Bronchial epithelial cell (primary cell): ENCODE results near the gene ADAMTS2. TPM values are rescaled to one million over a fixed set of nuclear protein-coding genes. Genes with fewer than 3 reads are reported as not detected.

Experiments used
- DNase-seq: peaks from one replicate; pipeline ENCODE4 v3.0.0-alpha.2; 2010; ENCODE audit warnings: low read depth
- FAIRE-seq: peaks from 2 replicates; lab custom pipeline; 2011; peaks lifted over from hg19 to GRCh38; lab: Jason Lieb, UNC
- H3K27me3 ChIP-seq: 2 replicates; pipeline ENCODE4 v1.5.1; 2011; ENCODE audit warnings: low read length; ENCODE audit not compliant: control insufficient read depth, insufficient read depth
- H3K36me3 ChIP-seq: 2 replicates; pipeline ENCODE4 v1.5.1; 2011; ENCODE audit warnings: low read length; ENCODE audit not compliant: control insufficient read depth, insufficient read depth
- H3K4me3 ChIP-seq: 2 replicates; pipeline ENCODE4 v1.5.1; 2011; ENCODE audit warnings: mild to moderate bottlenecking, low read depth, low read length, control low read depth
- total RNA-seq: library from RNA; depleted of rRNA; stranded (reverse); fragments of >200 nt; gene quantifications from 2 replicates; pipeline ENCODE4 v1.2.1, GENCODE V29; 2014
- TF ChIP-seq, protein P1 (sequence below): IDR thresholded peaks from 2 replicates; pipeline ENCODE4 v1.5.1; 2011; ENCODE audit warnings: mild to moderate bottlenecking, moderate library complexity, low read length, control low read depth, inconsistent platforms; ENCODE audit not compliant: insufficient read depth, severe bottlenecking

The ADAMTS2 gene
- total RNA-seq, 1 donor from 2014 or later, result 0.26 TPM

DNA sequence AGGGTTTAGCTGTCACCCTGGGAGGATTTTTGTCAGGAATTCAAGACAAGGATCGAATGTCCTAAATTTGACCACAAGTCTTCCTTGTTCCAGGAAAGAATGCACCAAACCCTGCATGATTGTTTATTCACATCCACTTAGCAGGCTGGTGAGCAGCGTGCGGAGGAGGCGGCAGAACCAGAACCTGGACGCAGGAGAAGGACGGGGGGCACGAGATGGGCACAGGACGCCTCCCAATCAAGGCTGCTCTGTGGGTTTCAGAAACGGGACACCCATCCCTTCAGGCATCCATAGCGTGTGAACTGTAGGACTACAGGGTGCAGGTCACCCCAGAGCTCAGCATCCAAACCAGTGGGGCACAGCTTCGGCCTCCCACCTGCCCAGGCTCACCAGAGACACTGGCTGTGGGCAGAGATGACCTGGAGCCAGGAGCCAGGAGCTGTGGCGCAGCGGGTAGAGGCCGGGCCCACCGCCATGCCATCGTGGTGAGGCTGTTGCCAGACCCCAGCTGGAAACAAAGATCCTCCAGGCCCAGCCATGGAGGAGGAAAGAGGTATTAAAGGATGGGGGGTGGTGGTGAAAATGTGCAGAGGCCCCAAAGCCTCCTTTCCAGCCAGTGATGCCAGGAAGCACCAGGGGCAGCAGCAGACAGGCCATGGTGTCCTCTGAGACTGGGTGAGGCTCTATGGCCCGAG lies 32.3 kb upstream of the ADAMTS2 start:
- DNase-seq (no peak), FAIRE-seq (no peak)
- H3K36me3 ChIP-seq, result no peaks in the 10 kb centered on the region
- H3K4me3 ChIP-seq, result no peak overlapping the region
- no peaks in the 10 kb centered on the region for H3K27me3 ChIP-seq
- TF ChIP-seq, protein P1, sequence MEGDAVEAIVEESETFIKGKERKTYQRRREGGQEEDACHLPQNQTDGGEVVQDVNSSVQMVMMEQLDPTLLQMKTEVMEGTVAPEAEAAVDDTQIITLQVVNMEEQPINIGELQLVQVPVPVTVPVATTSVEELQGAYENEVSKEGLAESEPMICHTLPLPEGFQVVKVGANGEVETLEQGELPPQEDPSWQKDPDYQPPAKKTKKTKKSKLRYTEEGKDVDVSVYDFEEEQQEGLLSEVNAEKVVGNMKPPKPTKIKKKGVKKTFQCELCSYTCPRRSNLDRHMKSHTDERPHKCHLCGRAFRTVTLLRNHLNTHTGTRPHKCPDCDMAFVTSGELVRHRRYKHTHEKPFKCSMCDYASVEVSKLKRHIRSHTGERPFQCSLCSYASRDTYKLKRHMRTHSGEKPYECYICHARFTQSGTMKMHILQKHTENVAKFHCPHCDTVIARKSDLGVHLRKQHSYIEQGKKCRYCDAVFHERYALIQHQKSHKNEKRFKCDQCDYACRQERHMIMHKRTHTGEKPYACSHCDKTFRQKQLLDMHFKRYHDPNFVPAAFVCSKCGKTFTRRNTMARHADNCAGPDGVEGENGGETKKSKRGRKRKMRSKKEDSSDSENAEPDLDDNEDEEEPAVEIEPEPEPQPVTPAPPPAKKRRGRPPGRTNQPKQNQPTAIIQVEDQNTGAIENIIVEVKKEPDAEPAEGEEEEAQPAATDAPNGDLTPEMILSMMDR, result no peak

DNA sequence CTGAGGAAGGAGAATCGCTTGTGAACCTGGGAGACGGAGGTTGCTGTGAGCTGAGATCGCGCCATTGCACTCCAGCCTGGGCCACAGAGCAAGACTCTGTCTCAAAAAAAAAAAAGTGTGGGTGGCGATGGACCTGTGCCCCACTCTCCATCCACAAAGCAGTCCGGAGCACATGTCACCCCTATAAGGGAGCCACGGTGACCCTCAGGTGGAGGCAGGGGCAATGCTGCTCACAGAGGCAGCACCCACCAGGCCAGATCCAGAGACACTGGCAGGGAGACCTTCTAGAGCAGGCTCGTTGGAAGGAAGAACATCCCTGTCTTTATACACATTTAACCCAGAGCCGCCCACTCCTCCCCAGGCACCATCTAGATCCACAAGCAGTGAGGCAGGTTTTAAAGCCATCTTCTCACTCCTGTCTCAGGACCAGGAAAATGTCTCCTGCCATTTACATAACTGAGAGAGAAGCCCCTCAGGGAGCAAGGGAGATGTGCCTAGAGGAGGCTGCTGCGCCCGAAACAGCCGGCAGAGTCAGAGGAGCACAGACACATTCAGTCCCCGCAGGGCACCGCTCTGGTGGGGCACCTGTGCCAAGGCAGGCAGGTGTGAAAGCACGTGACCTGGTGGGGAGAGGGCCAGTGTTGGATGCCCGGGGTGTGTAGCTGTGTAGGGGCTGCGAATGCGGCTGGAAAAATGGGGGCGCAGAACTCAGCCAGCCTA lies 31.6 kb upstream of the ADAMTS2 start:
- DNase-seq, result no peak
- Histone ChIP-seq H3K4me3 (no peak overlapping the region), H3K27me3 (no peaks in the 10 kb centered on the region), H3K36me3 (no peaks in the 10 kb centered on the region)
- FAIRE-seq, result no peak
- TF ChIP-seq, protein P1, result no peak

DNA sequence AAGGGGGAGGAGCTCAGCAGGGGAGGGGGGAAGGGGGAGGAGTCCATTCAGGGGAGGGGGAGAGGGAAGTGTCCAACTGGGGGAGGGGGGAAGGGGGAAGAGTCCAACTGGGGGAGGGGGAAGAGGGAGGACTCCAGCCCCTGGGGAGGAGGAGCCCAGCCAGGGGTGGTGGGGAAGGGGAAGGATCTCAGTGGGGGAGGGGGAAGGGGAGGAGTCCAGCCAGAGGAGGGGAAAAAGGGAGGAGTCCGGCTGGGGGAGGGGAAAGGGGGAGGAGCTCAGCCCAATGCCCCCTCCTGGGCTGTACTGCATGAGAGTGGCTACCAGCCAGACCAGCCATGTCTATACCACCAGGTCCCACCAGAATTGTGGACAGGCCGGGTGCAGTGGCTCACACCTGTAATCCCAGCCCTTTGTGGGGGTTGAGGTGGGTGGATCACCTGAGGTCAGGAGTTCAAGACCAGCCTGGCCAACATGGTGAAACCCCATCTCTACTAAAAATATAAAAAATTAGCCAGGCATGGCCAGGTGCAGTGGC lies 30.6 kb upstream of the ADAMTS2 start:
- Histone ChIP-seq H3K27me3 (no peaks in the 10 kb centered on the region), H3K4me3 (no peak overlapping the region), H3K36me3 (no peaks in the 10 kb centered on the region)
- TF ChIP-seq, protein P1, result no peak
- FAIRE-seq (no peak), DNase-seq (no peak)

DNA sequence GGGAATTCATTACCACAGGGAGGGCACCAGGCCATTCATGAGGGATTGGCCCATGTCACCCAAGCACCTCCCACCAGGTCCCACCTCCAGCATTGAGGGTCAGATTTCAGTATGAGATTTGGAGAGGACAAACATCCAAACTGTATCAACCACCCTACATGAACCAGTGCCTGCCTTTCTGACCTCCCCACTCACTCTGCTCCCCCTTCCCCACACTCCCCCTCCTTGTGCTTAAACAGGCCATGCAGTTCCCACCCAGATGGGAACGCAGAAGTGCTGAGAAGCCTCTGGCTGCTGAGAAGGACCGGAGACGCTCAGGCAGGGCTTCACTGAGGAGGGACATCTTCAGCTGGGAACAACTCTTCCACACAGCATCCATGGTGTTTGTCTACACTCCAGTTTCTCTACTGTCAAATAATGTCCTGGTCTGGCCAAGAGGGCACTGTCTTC lies 30.0 kb upstream of the ADAMTS2 start:
- no peak overlapping the region for H3K4me3 ChIP-seq
- FAIRE-seq (no peak), DNase-seq (no peak)
- no peaks in the 10 kb centered on the region for H3K36me3 ChIP-seq
- TF ChIP-seq, protein P1, result no peak
- no peaks in the 10 kb centered on the region for H3K27me3 ChIP-seq

DNA sequence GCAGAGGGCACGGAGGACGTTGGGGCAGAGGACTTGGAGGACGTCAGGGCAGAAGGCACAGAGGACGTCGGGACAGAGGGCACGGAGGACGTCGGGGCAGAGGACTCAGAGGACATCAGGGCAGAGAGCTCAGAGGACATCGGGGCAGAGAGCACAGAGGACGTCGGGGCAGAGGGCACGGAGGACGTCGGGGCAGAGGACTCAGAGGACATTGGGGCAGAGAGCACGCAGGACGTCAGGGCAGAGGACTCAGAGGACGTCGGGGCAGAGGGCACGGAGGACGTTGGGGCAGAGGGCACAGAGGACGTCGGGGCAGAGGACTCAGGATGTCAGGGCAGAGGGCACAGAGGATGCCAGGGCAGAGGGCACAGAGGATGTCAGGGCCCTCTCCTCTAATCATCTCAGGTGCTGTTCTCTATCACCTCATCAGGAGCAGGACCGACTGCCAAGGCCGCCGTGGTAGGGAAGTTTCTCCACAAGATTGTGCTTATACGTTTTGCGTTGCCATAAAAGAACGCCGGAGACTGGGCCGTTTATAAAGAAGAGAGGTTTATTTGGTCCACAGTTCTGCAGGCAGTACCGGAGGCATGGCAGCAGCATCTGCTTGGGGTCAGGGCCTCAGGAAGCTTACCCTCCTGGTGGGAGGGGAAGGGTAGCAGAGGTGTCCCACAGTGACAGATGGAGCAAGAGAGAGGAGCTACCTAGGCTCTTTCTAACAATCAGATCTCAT lies 29.4 kb upstream of the ADAMTS2 start:
- H3K27me3 ChIP-seq, result no peaks in the 10 kb centered on the region
- DNase-seq (no peak), FAIRE-seq (no peak)
- TF ChIP-seq, protein P1, result no peak
- no peak overlapping the region for H3K4me3 ChIP-seq
- no peaks in the 10 kb centered on the region for H3K36me3 ChIP-seq
